ENCODE results near the gene MYOD1. TPM values are rescaled to one million over a fixed set of nuclear protein-coding genes. Genes with fewer than 3 reads are reported as not detected.

The MYOD1 gene
- total and polyA plus RNA-seq, 4 donors, result 0.12 TPM; not detected in 3

DNA sequence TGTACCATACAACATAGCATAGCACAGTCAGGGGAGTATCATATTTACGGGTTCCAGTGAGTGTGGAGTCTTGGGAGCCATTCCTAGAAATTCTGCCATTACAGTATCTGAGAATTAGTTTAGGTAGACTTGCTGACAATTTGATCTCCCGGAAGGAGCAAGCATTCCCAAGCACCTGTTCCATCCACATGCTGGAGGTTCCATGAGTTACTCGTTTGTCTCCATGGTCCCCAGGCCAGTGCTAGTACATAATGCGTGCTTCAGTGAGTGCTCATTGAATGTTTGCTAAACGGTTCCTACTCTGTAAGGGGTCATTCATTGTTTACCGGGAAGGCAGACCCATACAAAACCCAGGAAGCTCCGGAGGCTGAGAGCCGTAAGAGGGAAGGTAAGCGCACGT is 27.4 kb upstream of the MYOD1 start:
- Histone ChIP-seq H3K4me3 (ENCODE audit: low read depth, low read length) (no peak overlapping the region), H3K4me1 (ENCODE audit: control insufficient read depth, insufficient read depth, low read length) (peaks cover 7% of the 10 kb centered on the region), H3K9me3 (ENCODE audit: control insufficient read depth, insufficient read depth, low read length) (no peaks in the 10 kb centered on the region), H3K36me3 (ENCODE audit: control insufficient read depth, insufficient read depth, low read length) (no peaks in the 10 kb centered on the region), H3K27me3 (ENCODE audit: control insufficient read depth, insufficient read depth, low read length) (peaks cover 27% of the 10 kb centered on the region), H3K27ac (ENCODE audit: low read depth, low read length) (no peak overlapping the region)
- no peak for DNase-seq (ENCODE audit: low read depth in 4 of 6, low spot score in 6 of 6)
- WGBS (ENCODE audit: insufficient coverage), result 41% methylated on average over 7 of the region's 10 CpGs

GRCh38 chr11:17692931-17693330 is 26.4 kb upstream of the MYOD1 start:
- Histone ChIP-seq H3K4me3 (ENCODE audit: low read depth, low read length) (no peak overlapping the region), H3K9me3 (ENCODE audit: control insufficient read depth, insufficient read depth, low read length) (no peaks in the 10 kb centered on the region), H3K4me1 (ENCODE audit: control insufficient read depth, insufficient read depth, low read length) (peaks cover 7% of the 10 kb centered on the region), H3K36me3 (ENCODE audit: control insufficient read depth, insufficient read depth, low read length) (no peaks in the 10 kb centered on the region), H3K27me3 (ENCODE audit: control insufficient read depth, insufficient read depth, low read length) (peaks cover 34% of the 10 kb centered on the region), H3K27ac (ENCODE audit: low read depth, low read length) (no peak overlapping the region)
- no peak for DNase-seq (ENCODE audit: low read depth in 4 of 6, low spot score in 6 of 6)
- WGBS (ENCODE audit: insufficient coverage), result 76% methylated on average over 5 of the region's 7 CpGs

DNA sequence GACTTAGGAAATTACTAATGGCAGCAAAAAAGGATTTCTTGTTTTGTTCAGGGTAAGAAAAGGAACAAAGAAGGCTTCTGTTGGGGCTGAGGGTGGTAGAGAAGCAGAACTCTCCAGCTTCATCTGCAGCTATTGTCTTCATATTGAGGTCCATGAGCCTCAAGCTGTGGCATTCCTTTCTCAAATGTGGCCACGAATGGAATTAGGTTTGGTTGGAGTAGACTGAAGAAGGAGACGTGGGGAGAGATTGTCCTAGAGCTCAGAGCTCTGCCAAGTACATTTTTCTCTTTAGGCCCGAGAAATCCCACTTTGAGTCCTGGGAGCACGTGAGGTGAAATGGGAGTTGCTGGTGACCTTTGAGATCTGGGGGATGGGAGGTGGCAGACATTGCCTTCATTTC is 25.8 kb upstream of the MYOD1 start:
- DNase-seq (ENCODE audit: low read depth in 4 of 6, low spot score in 6 of 6), result no peak
- no peaks in the 10 kb centered on the region for H3K36me3 ChIP-seq (ENCODE audit: control insufficient read depth, insufficient read depth, low read length)
- H3K4me1 ChIP-seq (ENCODE audit: control insufficient read depth, insufficient read depth, low read length), result peaks cover 7% of the 10 kb centered on the region
- H3K27me3 ChIP-seq (ENCODE audit: control insufficient read depth, insufficient read depth, low read length), result peaks cover 34% of the 10 kb centered on the region
- no peaks in the 10 kb centered on the region for H3K9me3 ChIP-seq (ENCODE audit: control insufficient read depth, insufficient read depth, low read length)
- H3K27ac ChIP-seq (ENCODE audit: low read depth, low read length), result no peak overlapping the region
- no peak overlapping the region for H3K4me3 ChIP-seq (ENCODE audit: low read depth, low read length)
- WGBS (ENCODE audit: insufficient coverage), result 70% methylated on average over 3 of the region's 4 CpGs

- WGBS (ENCODE audit: insufficient coverage), result 93% methylated on average over 8 of the region's 10 CpGs
- peaks cover 36% of the 10 kb centered on the region for H3K27me3 ChIP-seq (ENCODE audit: control insufficient read depth, insufficient read depth, low read length)
- no peak for DNase-seq (ENCODE audit: low read depth in 4 of 6, low spot score in 6 of 6)
- H3K27ac ChIP-seq (ENCODE audit: low read depth, low read length), result no peak overlapping the region
- no peak overlapping the region for H3K4me3 ChIP-seq (ENCODE audit: low read depth, low read length)
- no peaks in the 10 kb centered on the region for H3K36me3 ChIP-seq (ENCODE audit: control insufficient read depth, insufficient read depth, low read length)
- H3K9me3 ChIP-seq (ENCODE audit: control insufficient read depth, insufficient read depth, low read length), result no peaks in the 10 kb centered on the region
- H3K4me1 ChIP-seq (ENCODE audit: control insufficient read depth, insufficient read depth, low read length), result peaks cover 7% of the 10 kb centered on the region
Observed at GRCh38 chr11:17694494-17695110, 24.8 kb upstream of the MYOD1 start.

- Histone ChIP-seq H3K4me3 (ENCODE audit: low read depth, low read length) (no peak overlapping the region), H3K9me3 (ENCODE audit: control insufficient read depth, insufficient read depth, low read length) (no peaks in the 10 kb centered on the region), H3K36me3 (ENCODE audit: control insufficient read depth, insufficient read depth, low read length) (no peaks in the 10 kb centered on the region), H3K27me3 (ENCODE audit: control insufficient read depth, insufficient read depth, low read length) (peaks cover 36% of the 10 kb centered on the region), H3K27ac (ENCODE audit: low read depth, low read length) (no peak overlapping the region), H3K4me1 (ENCODE audit: control insufficient read depth, insufficient read depth, low read length) (peaks cover 7% of the 10 kb centered on the region)
- WGBS (ENCODE audit: insufficient coverage), result 4% methylated on average over 66 of the region's 68 CpGs
- DNase-seq (ENCODE audit: low read depth in 4 of 6, low spot score in 6 of 6), result no peak
Observed at GRCh38 chr11:17695454-17696441, 23.6 kb upstream of the MYOD1 start.

GRCh38 chr11:17696741-17697140 is 22.6 kb upstream of the MYOD1 start:
- Histone ChIP-seq H3K4me3 (ENCODE audit: low read depth, low read length) (no peak overlapping the region), H3K27ac (ENCODE audit: low read depth, low read length) (no peak overlapping the region), H3K9me3 (ENCODE audit: control insufficient read depth, insufficient read depth, low read length) (no peaks in the 10 kb centered on the region), H3K4me1 (ENCODE audit: control insufficient read depth, insufficient read depth, low read length) (peaks cover 7% of the 10 kb centered on the region), H3K36me3 (ENCODE audit: control insufficient read depth, insufficient read depth, low read length) (no peaks in the 10 kb centered on the region), H3K27me3 (ENCODE audit: control insufficient read depth, insufficient read depth, low read length) (peaks cover 36% of the 10 kb centered on the region)
- no peak for DNase-seq (ENCODE audit: low read depth in 4 of 6, low spot score in 6 of 6)
- WGBS (ENCODE audit: insufficient coverage), result 83% methylated on average over 5 of the region's 5 CpGs

GRCh38 chr11:17697175-17697949 is 22.0 kb upstream of the MYOD1 start:
- Histone ChIP-seq H3K4me3 (ENCODE audit: low read depth, low read length) (no peak overlapping the region), H3K27me3 (ENCODE audit: control insufficient read depth, insufficient read depth, low read length) (peaks cover 36% of the 10 kb centered on the region), H3K4me1 (ENCODE audit: control insufficient read depth, insufficient read depth, low read length) (peaks cover 7% of the 10 kb centered on the region), H3K9me3 (ENCODE audit: control insufficient read depth, insufficient read depth, low read length) (no peaks in the 10 kb centered on the region), H3K27ac (ENCODE audit: low read depth, low read length) (no peak overlapping the region), H3K36me3 (ENCODE audit: control insufficient read depth, insufficient read depth, low read length) (no peaks in the 10 kb centered on the region)
- 71% methylated on average over 5 of the region's 6 CpGs for WGBS (ENCODE audit: insufficient coverage)
- DNase-seq (ENCODE audit: low read depth in 4 of 6, low spot score in 6 of 6), result no peak

GRCh38 chr11:17699147-17700114 is 19.9 kb upstream of the MYOD1 start:
- Histone ChIP-seq H3K4me3 (ENCODE audit: low read depth, low read length) (no peak overlapping the region), H3K27ac (ENCODE audit: low read depth, low read length) (no peak overlapping the region), H3K9me3 (ENCODE audit: control insufficient read depth, insufficient read depth, low read length) (no peaks in the 10 kb centered on the region), H3K27me3 (ENCODE audit: control insufficient read depth, insufficient read depth, low read length) (peaks cover 30% of the 10 kb centered on the region), H3K4me1 (ENCODE audit: control insufficient read depth, insufficient read depth, low read length) (peaks cover 7% of the 10 kb centered on the region), H3K36me3 (ENCODE audit: control insufficient read depth, insufficient read depth, low read length) (no peaks in the 10 kb centered on the region)
- DNase-seq (ENCODE audit: low read depth in 4 of 6, low spot score in 6 of 6), result no peak
- 54% methylated on average over 2 of the region's 5 CpGs for WGBS (ENCODE audit: insufficient coverage)

DNA sequence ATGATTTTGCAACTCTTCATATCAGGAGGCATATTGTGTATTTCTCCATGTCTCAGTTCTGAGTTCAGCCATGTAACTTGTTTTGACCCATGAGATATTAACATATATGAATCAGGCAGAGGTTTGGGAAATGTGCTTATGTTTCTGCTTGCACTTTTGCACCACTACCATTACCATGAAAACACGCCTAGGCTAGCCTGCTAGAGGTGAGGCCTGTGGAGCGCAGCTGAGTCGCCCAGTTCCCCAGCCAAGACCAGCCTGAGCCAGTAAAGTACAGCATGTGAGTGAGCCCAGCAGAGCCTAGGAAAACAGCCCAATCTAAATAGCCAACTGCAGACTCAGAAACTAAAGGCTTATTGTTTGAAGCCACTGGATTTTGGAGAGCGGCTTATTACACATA is 18.4 kb upstream of the MYOD1 start:
- Histone ChIP-seq H3K27me3 (ENCODE audit: control insufficient read depth, insufficient read depth, low read length) (peaks cover 18% of the 10 kb centered on the region), H3K4me1 (ENCODE audit: control insufficient read depth, insufficient read depth, low read length) (peaks cover 4% of the 10 kb centered on the region), H3K36me3 (ENCODE audit: control insufficient read depth, insufficient read depth, low read length) (no peaks in the 10 kb centered on the region), H3K27ac (ENCODE audit: low read depth, low read length) (no peak overlapping the region), H3K9me3 (ENCODE audit: control insufficient read depth, insufficient read depth, low read length) (no peaks in the 10 kb centered on the region), H3K4me3 (ENCODE audit: low read depth, low read length) (no peak overlapping the region)
- DNase-seq (ENCODE audit: low read depth in 4 of 6, low spot score in 6 of 6), result no peak
- 77% methylated on average over 4 of the region's 4 CpGs for WGBS (ENCODE audit: insufficient coverage)
